H9 (cell line): ENCODE results near the gene COX6B2. TPM values are rescaled to one million over a fixed set of nuclear protein-coding genes. Genes with fewer than 3 reads are reported as not detected.
A peak's percentile ranks its signal among the peaks of the same experiment; 100 is the strongest.

Experiments used
- DNase-seq: peaks from one replicate; pipeline ENCODE4 v3.0.0-alpha.2; 2017
- H2AFZ ChIP-seq: one replicate; pipeline ENCODE4 v1.6.1; 2013; ENCODE audit warnings: mild to moderate bottlenecking, low read length, control low read depth, moderate library complexity
- H2AK5ac ChIP-seq: 2 replicates; pipeline ENCODE4 v1.6.1; 2013; ENCODE audit warnings: low read length, control low read depth, mixed read lengths; ENCODE audit not compliant: insufficient read length
- H2BK120ac ChIP-seq: one replicate; pipeline ENCODE4 v1.6.1; 2013; ENCODE audit warnings: low read depth, mild to moderate bottlenecking, low read length, control low read depth, inconsistent platforms; ENCODE audit not compliant: poor library complexity, severe bottlenecking
- H2BK12ac ChIP-seq: 2 replicates; pipeline ENCODE4 v1.6.1; 2013; ENCODE audit warnings: low read length, control low read depth, mixed read lengths, low read depth; ENCODE audit not compliant: insufficient read length
- H2BK15ac ChIP-seq: 2 replicates; pipeline ENCODE4 v1.6.1; 2013; ENCODE audit warnings: low read depth, low read length, control low read depth
- H2BK20ac ChIP-seq: one replicate; pipeline ENCODE4 v1.6.1; 2013; ENCODE audit warnings: low read depth, mild to moderate bottlenecking, low read length, control low read depth, inconsistent platforms; ENCODE audit not compliant: poor library complexity, severe bottlenecking
- H2BK5ac ChIP-seq: 2 replicates; pipeline ENCODE4 v1.6.1; 2013; ENCODE audit warnings: low read length, control low read depth, mixed read lengths; ENCODE audit not compliant: insufficient read length
- H3K14ac ChIP-seq: 2 replicates; pipeline ENCODE4 v1.6.1; 2013; ENCODE audit warnings: low read length, control low read depth; ENCODE audit not compliant: insufficient read depth
- H3K18ac ChIP-seq: 2 replicates; pipeline ENCODE4 v1.6.1; 2013; ENCODE audit warnings: low read depth, mild to moderate bottlenecking, mixed read lengths, low read length, control low read depth; ENCODE audit not compliant: insufficient read length
- H3K23ac ChIP-seq: 2 replicates; pipeline ENCODE4 v1.6.1; 2013; ENCODE audit warnings: low read length, control low read depth, mixed read lengths, low read depth; ENCODE audit not compliant: insufficient read length
- H3K23me2 ChIP-seq: 2 replicates; pipeline ENCODE4 v1.6.1; 2013; ENCODE audit warnings: low read depth, mild to moderate bottlenecking, mixed read lengths, low read length, control low read depth; ENCODE audit not compliant: insufficient read length, poor library complexity, severe bottlenecking
- H3K27ac ChIP-seq: 2 replicates; pipeline ENCODE4 v1.5.1; 2013; ENCODE audit warnings: low read length, control low read depth, mixed read lengths, low read depth; ENCODE audit not compliant: insufficient read length
- H3K27me3 ChIP-seq: 2 replicates; pipeline ENCODE4 v1.6.1; 2013; ENCODE audit warnings: low read length, control low read depth, inconsistent platforms; ENCODE audit not compliant: insufficient read depth
- H3K4ac ChIP-seq: 2 replicates; pipeline ENCODE4 v1.6.1; 2013; ENCODE audit warnings: low read depth, mild to moderate bottlenecking, control low read depth, inconsistent platforms, low read length, moderate library complexity
- H3K4me1 ChIP-seq: 2 replicates; pipeline ENCODE4 v1.6.1; 2013; ENCODE audit warnings: low read length, control low read depth, inconsistent platforms; ENCODE audit not compliant: insufficient read depth
- H3K4me2 ChIP-seq: 2 replicates; pipeline ENCODE4 v1.6.1; 2013; ENCODE audit warnings: low read length, control low read depth, mixed read lengths; ENCODE audit not compliant: insufficient read length, insufficient read depth
- H3K56ac ChIP-seq: 2 replicates; pipeline ENCODE4 v1.6.1; 2013; ENCODE audit warnings: low read depth, mild to moderate bottlenecking, mixed read lengths, low read length, control low read depth; ENCODE audit not compliant: insufficient read length
- H3K79me1 ChIP-seq: 2 replicates; pipeline ENCODE4 v1.6.1; 2013; ENCODE audit warnings: low read depth, mild to moderate bottlenecking, moderate library complexity, low read length, control low read depth, inconsistent platforms; ENCODE audit not compliant: insufficient read depth, poor library complexity, severe bottlenecking
- H3K79me2 ChIP-seq: 2 replicates; pipeline ENCODE4 v1.6.1; 2013; ENCODE audit warnings: low read length, control low read depth, inconsistent platforms; ENCODE audit not compliant: insufficient read depth
- H3K9ac ChIP-seq: 2 replicates; pipeline ENCODE4 v1.6.1; 2013; ENCODE audit warnings: low read length, control low read depth, mixed read lengths; ENCODE audit not compliant: insufficient read length; ENCODE audit errors: extremely low read depth
- H3K9me3 ChIP-seq: one replicate; pipeline ENCODE4 v1.6.1; 2013; ENCODE audit warnings: low read depth, low read length, inconsistent platforms; ENCODE audit not compliant: control insufficient read depth
- H3T11ph ChIP-seq: one replicate; pipeline ENCODE4 v1.6.1; 2013; ENCODE audit warnings: mild to moderate bottlenecking, low read length, control low read depth, inconsistent platforms
- H4K20me1 ChIP-seq: one replicate; pipeline ENCODE4 v1.6.1; 2013; ENCODE audit not compliant: control insufficient read depth, insufficient read length, insufficient read depth
- H4K5ac ChIP-seq: 2 replicates; pipeline ENCODE4 v1.6.1; 2013; ENCODE audit warnings: low read depth, mild to moderate bottlenecking, mixed read lengths, low read length, control low read depth; ENCODE audit not compliant: insufficient read length
- H4K8ac ChIP-seq: replicated peaks from 2 replicates; pipeline ENCODE4 v1.6.1; 2013; ENCODE audit warnings: low read length, control low read depth, mixed read lengths, low read depth; ENCODE audit not compliant: insufficient read length
- H4K91ac ChIP-seq: 2 replicates; pipeline ENCODE4 v1.6.1; 2013; ENCODE audit warnings: low read depth, mild to moderate bottlenecking, moderate library complexity, mixed read lengths, low read length, control low read depth; ENCODE audit not compliant: insufficient read length
- H3K27ac Mint-ChIP-seq, 3 experiments: 2 replicates in 2 of 3; 3 replicates in 1 of 3; pipeline ENCODE4 v1.8.0; 2020 to 2021; ENCODE audit warnings: mixed read lengths in 3 of 3, mild to moderate bottlenecking in 1 of 3, moderate library complexity in 1 of 3
- H3K27me3 Mint-ChIP-seq: 2 replicates; pipeline ENCODE4 v1.8.0; 2021; ENCODE audit warnings: low read depth, mild to moderate bottlenecking, moderate library complexity, mixed read lengths
- H3K36me3 Mint-ChIP-seq, 3 experiments: 2 replicates in 2 of 3; 3 replicates in 1 of 3; pipeline ENCODE4 v1.8.0; 2020 to 2021; ENCODE audit warnings: low read depth in 3 of 3, mixed read lengths in 3 of 3; ENCODE audit not compliant: insufficient read depth in 1 of 3
- H3K4me1 Mint-ChIP-seq, 2 experiments: 2 replicates each; pipeline ENCODE4 v1.8.0; 2020; ENCODE audit warnings: mixed read lengths in 2 of 2
- H3K4me3 Mint-ChIP-seq, 2 experiments: 2 replicates in 1 of 2; 3 replicates in 1 of 2; pipeline ENCODE4 v1.8.0; 2020 to 2021; ENCODE audit warnings: mild to moderate bottlenecking in 2 of 2, mixed read lengths in 2 of 2, moderate library complexity in 1 of 2
- H3K9me3 Mint-ChIP-seq, 2 experiments: 2 replicates in 1 of 2; 3 replicates in 1 of 2; pipeline ENCODE4 v1.8.0; 2020; ENCODE audit warnings: mild to moderate bottlenecking in 2 of 2, mixed read lengths in 2 of 2, moderate library complexity in 1 of 2
- CTCF ChIP-seq: fragments of 200-600 bp; sonication (generic); conservative IDR thresholded peaks from 3 replicates; pipeline ENCODE4 v1.8.0; 2021; ENCODE audit warnings: antibody characterized with exemption, mild to moderate bottlenecking
- WGBS: extraction: QIAGEN DNeasy Blood & Tissue Kit; methylation state at CpG from one replicate; pipeline ENCODE4 v1.1.7; 2013; ENCODE audit warnings: missing lambda C conversion rate, low lambda C conversion rate, mixed read lengths; ENCODE audit not compliant: insufficient read length; ENCODE audit errors: extremely low coverage; 5-methylcytosine and 5-hydroxymethylcytosine counted together
- total RNA-seq: library from RNA; stranded (reverse); gene quantifications from 2 replicates; pipeline ENCODE4 v1.2.1, GENCODE V29; 2021

The COX6B2 gene
- total RNA-seq, 1 experiment from 2014 or later: 4.0 TPM

GRCh38 chr19:55392820-55393761 is 38.6 kb upstream of the COX6B2 start:
- Histone ChIP-seq H2BK12ac (no peak overlapping the region), H2BK20ac (no peak overlapping the region), H3K4me1 (peaks cover 2% of the 10 kb centered on the region), H3K4ac (no peak overlapping the region), H3K23ac (no peak overlapping the region), H3K23me2 (no peaks in the 10 kb centered on the region), H2BK5ac (no peak overlapping the region), H2BK15ac (no peak overlapping the region), H2AK5ac (no peak overlapping the region), H4K5ac (no peak overlapping the region), H3K14ac (no peak overlapping the region), H3K18ac (no peak overlapping the region), H4K20me1 (peaks cover 3% of the 10 kb centered on the region), H3K56ac (no peak overlapping the region), H3K79me1 (peaks cover 3% of the 10 kb centered on the region), H2AFZ (no peak overlapping the region), H3K4me2 (no peak overlapping the region), H4K91ac (no peak overlapping the region), H4K8ac (no peak overlapping the region), H2BK120ac (no peak overlapping the region), H3K79me2 (no peaks in the 10 kb centered on the region), H3K9me3 (no peaks in the 10 kb centered on the region), H3K27ac (no peak overlapping the region), H3T11ph (no peak overlapping the region), H3K9ac (no peak overlapping the region), H3K27me3 (no peaks in the 10 kb centered on the region)
- H3K27ac Mint-ChIP-seq: peak overlapping the region; percentile 93 to 96 (median 94); a peak in 6 of 7 replicates
- H3K4me1 Mint-ChIP-seq: peaks cover 48 to 52% of the 10 kb centered on the region in 2 experiments
- no CpG with 5 or more reads among the region's 18 CpGs for WGBS
- peaks cover 17 to 26% (median 19%) of the 10 kb centered on the region in 3 experiments for H3K36me3 Mint-ChIP-seq
- H3K27me3 Mint-ChIP-seq: peaks cover 2% of the 10 kb centered on the region
- no peak for TF ChIP-seq CTCF
- H3K4me3 Mint-ChIP-seq: peak overlapping the region; percentile 39 to 54
- no peak for DNase-seq
- H3K9me3 Mint-ChIP-seq: no peaks in the 10 kb centered on the region
